SK-N-SH treated with all-trans-retinoic acid at 6 μM for 48 hours (cell line): ENCODE results near the gene RSPH10B2.

Experiments used
- TF ChIP-seq, protein P1 (sequence below): fragments of 250-450 bp; sonication (Bioruptor Pico); IDR thresholded peaks from 2 replicates; pipeline ENCODE4 v1.8.0; 2020; ENCODE audit warnings: mild to moderate bottlenecking, moderate library complexity, borderline replicate concordance
- TF ChIP-seq, protein P2 (sequence below): fragments of 250-450 bp; sonication (Bioruptor Pico); IDR thresholded peaks from 2 replicates; pipeline ENCODE4 v1.5.1; 2020; ENCODE audit warnings: low read depth, mild to moderate bottlenecking, moderate library complexity

GRCh38 chr7:6714360-6714759 lies 39.5 kb upstream of the RSPH10B2 start:
- TF ChIP-seq, protein P1, sequence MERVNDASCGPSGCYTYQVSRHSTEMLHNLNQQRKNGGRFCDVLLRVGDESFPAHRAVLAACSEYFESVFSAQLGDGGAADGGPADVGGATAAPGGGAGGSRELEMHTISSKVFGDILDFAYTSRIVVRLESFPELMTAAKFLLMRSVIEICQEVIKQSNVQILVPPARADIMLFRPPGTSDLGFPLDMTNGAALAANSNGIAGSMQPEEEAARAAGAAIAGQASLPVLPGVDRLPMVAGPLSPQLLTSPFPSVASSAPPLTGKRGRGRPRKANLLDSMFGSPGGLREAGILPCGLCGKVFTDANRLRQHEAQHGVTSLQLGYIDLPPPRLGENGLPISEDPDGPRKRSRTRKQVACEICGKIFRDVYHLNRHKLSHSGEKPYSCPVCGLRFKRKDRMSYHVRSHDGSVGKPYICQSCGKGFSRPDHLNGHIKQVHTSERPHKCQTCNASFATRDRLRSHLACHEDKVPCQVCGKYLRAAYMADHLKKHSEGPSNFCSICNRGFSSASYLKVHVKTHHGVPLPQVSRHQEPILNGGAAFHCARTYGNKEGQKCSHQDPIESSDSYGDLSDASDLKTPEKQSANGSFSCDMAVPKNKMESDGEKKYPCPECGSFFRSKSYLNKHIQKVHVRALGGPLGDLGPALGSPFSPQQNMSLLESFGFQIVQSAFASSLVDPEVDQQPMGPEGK (CRISPR knock-in tag), result no peak
- TF ChIP-seq, protein P2, sequence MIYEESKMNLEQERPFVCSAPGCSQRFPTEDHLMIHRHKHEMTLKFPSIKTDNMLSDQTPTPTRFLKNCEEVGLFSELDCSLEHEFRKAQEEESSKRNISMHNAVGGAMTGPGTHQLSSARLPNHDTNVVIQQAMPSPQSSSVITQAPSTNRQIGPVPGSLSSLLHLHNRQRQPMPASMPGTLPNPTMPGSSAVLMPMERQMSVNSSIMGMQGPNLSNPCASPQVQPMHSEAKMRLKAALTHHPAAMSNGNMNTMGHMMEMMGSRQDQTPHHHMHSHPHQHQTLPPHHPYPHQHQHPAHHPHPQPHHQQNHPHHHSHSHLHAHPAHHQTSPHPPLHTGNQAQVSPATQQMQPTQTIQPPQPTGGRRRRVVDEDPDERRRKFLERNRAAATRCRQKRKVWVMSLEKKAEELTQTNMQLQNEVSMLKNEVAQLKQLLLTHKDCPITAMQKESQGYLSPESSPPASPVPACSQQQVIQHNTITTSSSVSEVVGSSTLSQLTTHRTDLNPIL (CRISPR knock-in tag), result no peak
